Inferior parietal cortex (tissue), 1 donor: ENCODE measurements around the gene SAMM50.

Source experiments
- DNase-seq: peaks from one replicate; pipeline ENCODE4 v3.0.0-alpha.2; 2016; ENCODE audit errors: extremely low spot score

The SAMM50 gene

GRCh38 chr22:43976861-43977795 lies 21.9 kb downstream of the SAMM50 start:
- no peak for DNase-seq

- DNase-seq = no peak
Observed at GRCh38 chr22:43978558-43978957, 23.3 kb downstream of the SAMM50 start.

- DNase-seq = no peak
Observed at GRCh38 chr22:43980579-43980978, 25.3 kb downstream of the SAMM50 start.

DNA sequence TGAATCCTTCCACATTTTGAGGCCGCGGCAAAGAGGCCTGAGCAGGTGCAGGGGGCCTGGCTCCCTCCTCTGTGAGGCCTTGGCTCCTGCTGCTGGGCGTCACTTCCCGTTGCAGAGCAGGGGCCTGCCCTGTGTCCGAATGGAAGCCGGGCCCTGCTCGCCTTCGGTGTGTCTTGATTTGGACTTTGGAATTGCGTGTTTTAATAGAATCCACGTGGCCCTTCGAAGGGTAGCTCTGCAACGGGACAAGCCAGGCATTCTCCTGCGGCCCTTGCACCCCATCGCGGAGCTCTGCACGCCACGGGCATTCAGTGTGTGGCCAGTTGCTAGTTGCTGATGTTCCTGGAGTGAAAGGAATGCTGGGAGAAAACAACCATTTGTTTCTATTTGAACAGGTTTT lies 25.8 kb downstream of the SAMM50 start:
- DNase-seq = no peak

DNA sequence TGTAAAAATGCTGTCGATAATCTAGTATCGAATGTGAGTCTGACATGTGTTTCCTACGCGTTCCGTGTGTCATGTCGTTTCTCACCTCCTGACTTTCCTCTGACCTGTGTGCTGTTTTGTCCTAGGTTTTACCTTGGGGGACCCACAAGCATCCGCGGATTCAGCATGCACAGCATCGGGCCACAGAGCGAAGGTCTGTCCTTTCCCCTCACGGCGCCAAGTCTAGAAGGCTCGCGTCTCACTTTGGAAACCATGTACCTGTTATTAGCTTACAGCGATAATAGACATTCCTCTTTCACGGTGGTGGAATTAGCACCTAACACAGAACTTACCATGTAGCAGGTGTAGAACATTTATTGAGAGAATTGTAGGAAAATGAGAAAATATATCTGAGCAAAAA lies 28.6 kb downstream of the SAMM50 start:
- DNase-seq = no peak

GRCh38 chr22:43985532-43985931 lies 30.3 kb downstream of the SAMM50 start:
- DNase-seq = peak; percentile 61

GRCh38 chr22:43988116-43988820 lies 33.0 kb downstream of the SAMM50 start:
- no peak for DNase-seq

- DNase-seq = no peak
Observed at GRCh38 chr22:43988960-43989359, 33.7 kb downstream of the SAMM50 start.

DNA sequence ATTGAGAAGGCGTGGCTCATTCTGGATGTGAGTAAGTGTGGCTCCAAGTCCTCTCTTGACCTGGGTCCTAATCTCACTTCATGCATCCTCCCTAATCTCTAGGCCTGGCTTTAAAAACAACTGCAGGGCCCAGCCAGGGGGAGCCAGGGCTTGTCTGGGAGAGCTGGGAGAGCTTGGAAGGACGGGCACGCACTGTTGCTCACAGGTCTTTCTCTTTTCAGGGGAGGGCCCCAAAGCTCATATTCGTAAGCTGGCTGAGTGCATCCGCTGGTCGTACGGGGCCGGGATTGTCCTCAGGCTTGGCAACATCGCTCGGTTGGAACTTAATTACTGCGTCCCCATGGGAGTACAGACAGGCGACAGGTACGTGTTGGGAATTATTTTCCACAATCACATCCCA lies 34.8 kb downstream of the SAMM50 start:
- DNase-seq = no peak

DNA sequence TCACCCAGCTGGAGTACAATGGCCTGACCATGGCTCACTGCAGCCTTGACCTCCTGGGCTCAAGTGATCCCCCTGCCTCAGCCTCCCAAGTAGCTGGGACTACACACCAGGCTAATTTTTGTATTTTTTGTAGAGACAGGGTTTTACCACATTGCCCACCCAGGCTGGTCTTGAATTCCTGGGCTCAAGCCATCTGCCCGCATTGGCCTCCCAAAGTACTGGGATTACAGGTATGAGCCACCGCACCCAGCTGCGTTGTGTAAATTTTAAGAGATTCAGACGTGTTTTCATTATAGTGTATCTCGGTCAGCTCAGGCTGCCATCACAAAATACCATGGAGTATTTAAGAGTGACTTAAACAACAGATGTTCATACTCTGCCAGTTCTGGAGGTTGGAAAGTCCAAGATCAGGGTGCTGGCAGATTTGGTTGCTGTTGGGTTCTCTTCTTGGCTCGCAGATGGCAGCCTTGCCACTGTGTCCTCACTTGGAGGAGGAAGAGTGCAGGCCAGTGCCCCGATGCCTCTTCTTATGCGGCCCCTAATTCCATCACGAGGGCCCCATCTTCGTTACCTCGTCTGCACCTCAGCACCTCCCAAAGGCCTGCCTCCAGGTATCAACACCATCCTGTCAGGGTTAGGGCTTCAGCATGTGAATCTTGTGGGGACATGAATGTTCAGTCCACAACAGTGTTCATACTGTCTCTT lies 36.2 kb downstream of the SAMM50 start:
- no peak for DNase-seq

- DNase-seq = no peak
Observed at GRCh38 chr22:43992331-43992821, 37.1 kb downstream of the SAMM50 start.

- DNase-seq = peak; percentile 66
Observed at GRCh38 chr22:43993072-43993760, 38.0 kb downstream of the SAMM50 start.

GRCh38 chr22:43994006-43994405 lies 38.8 kb downstream of the SAMM50 start:
- no peak for DNase-seq

DNA sequence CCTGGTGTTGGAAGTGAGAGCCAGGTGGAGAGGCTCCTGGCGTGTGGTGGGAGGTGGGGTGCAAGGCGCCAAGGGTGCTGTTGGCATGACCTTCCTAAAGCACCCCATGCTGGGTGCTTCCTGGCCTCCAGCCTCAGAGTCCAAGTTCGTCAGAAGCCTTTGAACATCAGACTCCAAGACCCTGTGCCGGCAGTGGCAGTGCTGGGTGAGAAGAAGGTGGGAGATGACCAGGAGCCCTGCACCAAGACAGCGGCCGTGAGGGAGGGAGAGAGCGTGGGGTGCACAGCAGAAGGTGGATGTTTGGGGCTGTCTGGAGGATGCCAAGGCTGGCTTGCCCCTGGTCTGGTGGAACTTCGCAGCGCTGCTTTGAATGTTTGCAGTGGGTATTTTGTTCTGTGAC lies 39.2 kb downstream of the SAMM50 start:
- no peak for DNase-seq

DNA sequence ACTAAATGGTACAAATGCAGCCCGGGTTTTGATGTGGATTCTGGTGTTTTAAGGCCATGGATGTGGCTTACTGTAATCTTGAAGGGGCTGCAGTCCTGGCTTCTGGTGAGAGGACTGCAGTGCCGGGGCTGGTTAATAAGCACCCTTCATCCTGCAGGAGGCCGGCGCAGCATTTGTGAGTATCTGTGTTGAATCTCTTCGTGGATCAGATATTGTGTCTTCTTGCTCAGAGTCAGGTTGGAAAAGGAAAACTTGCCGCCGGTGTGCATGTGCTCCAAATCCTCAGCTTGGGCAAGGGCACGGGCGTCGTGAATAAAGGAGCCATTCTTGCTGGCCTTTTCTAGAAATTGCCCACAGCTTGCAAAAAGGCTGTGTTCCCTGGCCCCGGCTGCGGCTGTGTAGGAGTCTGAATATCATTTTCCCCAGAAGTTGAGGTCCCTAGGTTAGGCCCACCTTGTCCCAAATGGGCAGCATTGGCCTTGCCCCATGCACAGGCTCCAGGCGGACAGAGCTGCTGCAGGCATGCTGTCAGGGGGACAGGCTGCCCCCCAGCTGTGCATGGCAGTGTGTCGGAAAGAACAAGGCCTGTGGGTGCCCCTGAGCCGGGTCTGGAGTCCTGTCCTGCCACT lies 39.9 kb downstream of the SAMM50 start:
- DNase-seq = no peak

- no peak for DNase-seq
Observed at GRCh38 chr22:43995798-43996169, 40.5 kb downstream of the SAMM50 start.

- DNase-seq = peak; percentile 43
Observed at GRCh38 chr22:43996170-43996980, 41.1 kb downstream of the SAMM50 start.

- DNase-seq = no peak
Observed at GRCh38 chr22:43996981-43997265, 41.7 kb downstream of the SAMM50 start.

DNA sequence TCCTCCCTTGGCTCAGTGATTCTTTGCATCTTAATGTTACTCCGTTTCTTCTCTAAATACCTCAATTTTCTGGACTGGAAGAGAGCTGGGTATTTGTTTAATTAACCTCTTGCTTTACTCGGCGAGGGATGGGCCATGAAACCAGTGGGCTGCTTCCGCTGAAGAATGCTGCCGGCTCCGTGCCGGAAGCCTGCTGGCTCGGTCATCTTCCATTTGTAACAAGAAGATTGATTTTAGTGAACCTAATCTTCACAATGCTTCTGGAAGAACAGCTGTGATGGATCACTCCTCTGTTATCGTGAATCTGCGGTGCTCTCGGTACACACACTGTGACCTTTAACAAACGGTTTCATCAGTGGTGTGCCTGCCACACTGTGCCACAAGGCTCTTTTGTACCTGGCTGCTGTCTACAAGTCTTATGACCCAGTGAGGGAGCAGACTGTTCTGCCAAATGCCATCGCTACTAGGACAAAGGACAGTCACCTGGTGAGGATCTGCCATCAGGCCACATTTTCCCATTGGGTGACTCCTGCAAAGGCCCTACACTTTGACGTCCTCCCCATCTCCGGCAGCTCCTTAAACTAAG lies 43.5 kb downstream of the SAMM50 start:
- DNase-seq = no peak

GRCh38 chr22:43999378-43999777 lies 44.1 kb downstream of the SAMM50 start:
- no peak for DNase-seq
